IPS-NIHi11 (cell line): ENCODE data around the gene KRT32.

ENCODE experiments used
- DNase-seq: peaks from one replicate; pipeline ENCODE4 v3.0.0; 2012; ENCODE audit warnings: mixed read lengths, low spot score

KRT32 gene

GRCh38 chr17:41492771-41493170 is 25.6 kb upstream of the KRT32 start:
- DNase-seq = no peak

GRCh38 chr17:41492351-41492750 is 25.2 kb upstream of the KRT32 start:
- DNase-seq = no peak

- no peak for DNase-seq
Measured at GRCh38 chr17:41491476-41491875, 24.3 kb upstream of the KRT32 start.

GRCh38 chr17:41490000-41490990 is 23.1 kb upstream of the KRT32 start:
- DNase-seq = no peak

- no peak for DNase-seq
Measured at GRCh38 chr17:41489531-41489930, 22.3 kb upstream of the KRT32 start, which contains the start of gene KRT36. Gene KRT36 (minus strand): TSS chr17:41489910. CDS start chr17:41489864, 46 bp downstream.

- peak; percentile 82 for DNase-seq
Measured at GRCh38 chr17:41486809-41487530, 19.8 kb upstream of the KRT32 start.

GRCh38 chr17:41486316-41486715 is 19.1 kb upstream of the KRT32 start:
- DNase-seq = no peak

GRCh38 chr17:41484920-41485904 is 18.0 kb upstream of the KRT32 start:
- no peak for DNase-seq

GRCh38 chr17:41483991-41484826 is 17.0 kb upstream of the KRT32 start:
- no peak for DNase-seq

- DNase-seq = no peak
Measured at GRCh38 chr17:41483531-41483930, 16.3 kb upstream of the KRT32 start.

GRCh38 chr17:41481036-41481435 is 13.8 kb upstream of the KRT32 start, which contains the start of gene KRT35:
Gene KRT35 (minus strand): TSS chr17:41481151. CDS start chr17:41481097, 54 bp downstream.
- no peak for DNase-seq

- no peak for DNase-seq
Measured at GRCh38 chr17:41480581-41480980, 13.4 kb upstream of the KRT32 start.

GRCh38 chr17:41480136-41480535 is 12.9 kb upstream of the KRT32 start:
- DNase-seq = no peak

- DNase-seq = no peak
Measured at GRCh38 chr17:41478237-41478636, 11.1 kb upstream of the KRT32 start.

GRCh38 chr17:41476866-41477815 is 10.0 kb upstream of the KRT32 start:
- DNase-seq = no peak

GRCh38 chr17:41475421-41475820 is 8.2 kb upstream of the KRT32 start:
- no peak for DNase-seq

GRCh38 chr17:41474863-41475262 is 7.7 kb upstream of the KRT32 start:
- no peak for DNase-seq

- DNase-seq = no peak
Measured at GRCh38 chr17:41468346-41468745, 1.2 kb upstream of the KRT32 start.

GRCh38 chr17:41467561-41467960 is 375 bp upstream of the KRT32 start:
- no peak for DNase-seq

- DNase-seq = no peak
Measured at GRCh38 chr17:41464682-41465081, 2.5 kb downstream of the KRT32 start.
